ENCODE data around the gene BTF3L4. TPM values are rescaled to one million over a fixed set of nuclear protein-coding genes. Genes with fewer than 3 reads are reported as not detected.

Gene BTF3L4
- total RNA-seq, 1 experiment from 2014 or later: 106 TPM

DNA sequence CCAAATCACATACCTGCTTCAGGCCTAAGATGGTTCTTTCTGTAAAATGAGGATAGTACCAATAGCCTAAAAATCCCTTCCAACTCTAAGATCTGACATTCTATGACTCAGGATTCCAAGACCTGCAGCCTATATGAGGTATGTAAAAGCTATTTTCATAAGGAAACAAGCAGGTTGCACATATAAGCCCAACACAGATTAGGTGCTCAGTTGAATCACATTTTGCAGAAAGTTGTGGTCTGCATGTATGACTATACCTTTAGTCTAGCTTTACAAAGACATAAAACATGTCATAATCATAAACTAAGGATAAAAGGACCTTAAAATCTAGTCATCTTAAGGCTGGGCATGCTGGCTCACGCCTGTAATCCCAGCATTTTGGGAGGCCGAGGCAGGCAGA lies 29.8 kb upstream of the BTF3L4 start:
- no peak overlapping the region for H3K56ac ChIP-seq (ENCODE audit: insufficient read length, low read depth, low read length)
- H3K9ac ChIP-seq (ENCODE audit: extremely low read depth, insufficient read length, low read length): no peak overlapping the region
- no peak overlapping the region for H3K4me2 ChIP-seq (ENCODE audit: insufficient read depth, insufficient read length, low read length)
- no peak overlapping the region for H3K14ac ChIP-seq (ENCODE audit: insufficient read depth, low read length)
- no CpG with 5 or more reads among the region's 2 CpGs for WGBS (ENCODE audit: extremely low coverage, insufficient read length, low lambda C conversion rate)
- TF ChIP-seq, protein P1, sequence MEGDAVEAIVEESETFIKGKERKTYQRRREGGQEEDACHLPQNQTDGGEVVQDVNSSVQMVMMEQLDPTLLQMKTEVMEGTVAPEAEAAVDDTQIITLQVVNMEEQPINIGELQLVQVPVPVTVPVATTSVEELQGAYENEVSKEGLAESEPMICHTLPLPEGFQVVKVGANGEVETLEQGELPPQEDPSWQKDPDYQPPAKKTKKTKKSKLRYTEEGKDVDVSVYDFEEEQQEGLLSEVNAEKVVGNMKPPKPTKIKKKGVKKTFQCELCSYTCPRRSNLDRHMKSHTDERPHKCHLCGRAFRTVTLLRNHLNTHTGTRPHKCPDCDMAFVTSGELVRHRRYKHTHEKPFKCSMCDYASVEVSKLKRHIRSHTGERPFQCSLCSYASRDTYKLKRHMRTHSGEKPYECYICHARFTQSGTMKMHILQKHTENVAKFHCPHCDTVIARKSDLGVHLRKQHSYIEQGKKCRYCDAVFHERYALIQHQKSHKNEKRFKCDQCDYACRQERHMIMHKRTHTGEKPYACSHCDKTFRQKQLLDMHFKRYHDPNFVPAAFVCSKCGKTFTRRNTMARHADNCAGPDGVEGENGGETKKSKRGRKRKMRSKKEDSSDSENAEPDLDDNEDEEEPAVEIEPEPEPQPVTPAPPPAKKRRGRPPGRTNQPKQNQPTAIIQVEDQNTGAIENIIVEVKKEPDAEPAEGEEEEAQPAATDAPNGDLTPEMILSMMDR (conservative IDR thresholded peaks at IDR 0.05): no peak
- H3K27me3 ChIP-seq (ENCODE audit: insufficient read depth, low read length): no peaks in the 10 kb centered on the region
- H2BK15ac ChIP-seq (ENCODE audit: low read depth, low read length): no peak overlapping the region
- no peaks in the 10 kb centered on the region for H3K4me1 ChIP-seq (ENCODE audit: insufficient read depth, low read length)
- H2AK5ac ChIP-seq (ENCODE audit: insufficient read length, low read length): no peak overlapping the region
- H2BK5ac ChIP-seq (ENCODE audit: insufficient read length, low read length): no peak overlapping the region
- no peaks in the 10 kb centered on the region for H3K27me3 Mint-ChIP-seq (ENCODE audit: low read depth)
- no peak overlapping the region for H3K4ac ChIP-seq (ENCODE audit: low read depth, low read length)
- no peaks in the 10 kb centered on the region for H4K20me1 ChIP-seq (ENCODE audit: control insufficient read depth, insufficient read depth, insufficient read length)
- H2BK12ac ChIP-seq (ENCODE audit: insufficient read length, low read depth, low read length): no peak overlapping the region
- H3K18ac ChIP-seq (ENCODE audit: insufficient read length, low read depth, low read length): no peak overlapping the region
- H3K4me1 Mint-ChIP-seq: peaks cover 3% of the 10 kb centered on the region in 2 experiments
- DNase-seq: no peak
- no peak overlapping the region for H3K4me3 Mint-ChIP-seq
- no peak overlapping the region for H3K27ac Mint-ChIP-seq
- no peak overlapping the region for H4K8ac ChIP-seq (replicated peaks; ENCODE audit: insufficient read length, low read depth, low read length)
- H2BK120ac ChIP-seq (ENCODE audit: low read depth, low read length, poor library complexity, severe bottlenecking): no peak overlapping the region
- H3K9me3 ChIP-seq (ENCODE audit: control insufficient read depth, low read depth, low read length): no peaks in the 10 kb centered on the region
- H3K36me3 Mint-ChIP-seq (ENCODE audit: insufficient read depth in 1 of 3, low read depth in 3 of 3): peaks cover 19 to 58% (median 50%) of the 10 kb centered on the region in 3 experiments; a peak in 6 of 7 replicates
- H3K27ac ChIP-seq (ENCODE audit: insufficient read length, low read depth, low read length): no peak overlapping the region
- no peaks in the 10 kb centered on the region for H3K23me2 ChIP-seq (ENCODE audit: insufficient read length, low read depth, low read length, poor library complexity, severe bottlenecking)
- H2BK20ac ChIP-seq (ENCODE audit: low read depth, low read length, poor library complexity, severe bottlenecking): no peak overlapping the region
- no peak overlapping the region for H2AFZ ChIP-seq (ENCODE audit: low read length)
- H3K79me2 ChIP-seq (ENCODE audit: insufficient read depth, low read length): no peaks in the 10 kb centered on the region
- no peaks in the 10 kb centered on the region for H3K79me1 ChIP-seq (ENCODE audit: insufficient read depth, low read depth, low read length, poor library complexity, severe bottlenecking)
- H3K9me3 Mint-ChIP-seq: no peaks in the 10 kb centered on the region
- H4K5ac ChIP-seq (ENCODE audit: insufficient read length, low read depth, low read length): no peak overlapping the region
- no peak overlapping the region for H3T11ph ChIP-seq (ENCODE audit: low read length)
- no peak overlapping the region for H3K23ac ChIP-seq (ENCODE audit: insufficient read length, low read depth, low read length)
- H4K91ac ChIP-seq (ENCODE audit: insufficient read length, low read depth, low read length): no peak overlapping the region

All from H9 (cell line).